IPS DF 19.7 (cell line): Measurements from ENCODE around the gene DAAM1.

Experiments used
- DNase-seq: peaks from one replicate; pipeline ENCODE4 v3.0.0-alpha.2; 2013; ENCODE audit warnings: low read depth, low spot score

DAAM1 gene

DNA sequence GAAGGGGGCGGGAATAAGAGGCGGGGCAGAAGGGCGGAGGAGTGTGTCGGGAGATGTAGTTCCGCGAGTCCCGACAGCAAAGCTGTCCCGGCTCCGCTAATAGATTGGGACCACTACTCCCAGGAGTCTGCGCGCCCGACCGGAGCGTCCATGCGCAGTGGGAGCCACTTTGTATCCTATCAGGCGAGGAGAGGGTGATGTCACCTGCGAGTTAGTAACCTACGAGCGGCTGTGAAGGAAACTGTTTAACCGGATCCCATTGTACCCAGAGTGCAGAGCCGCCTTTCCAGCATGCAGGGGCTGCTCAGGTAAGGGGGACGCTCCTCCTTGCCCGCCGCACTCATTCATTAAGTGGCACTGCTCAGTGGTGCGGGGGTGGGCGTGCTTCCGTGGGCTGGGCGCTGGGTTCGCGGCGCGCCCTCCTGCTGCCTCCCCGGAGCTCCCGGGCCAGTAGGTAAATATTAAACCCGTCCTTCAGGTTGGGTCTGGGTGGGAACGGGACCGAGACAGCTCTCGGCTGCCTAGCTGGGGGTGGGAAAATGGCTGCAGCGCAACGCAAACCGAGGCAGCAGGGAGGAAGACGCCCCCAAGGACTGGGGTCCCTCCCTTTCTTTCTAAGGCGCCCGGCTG is at the start of gene DAAM1:
DAAM1 (plus strand) TSS at position 207 of the 630 bp plus-strand sequence. CDS start 74,811 bp downstream, outside the sequence.
- DNase-seq = peak; percentile 96

DNA sequence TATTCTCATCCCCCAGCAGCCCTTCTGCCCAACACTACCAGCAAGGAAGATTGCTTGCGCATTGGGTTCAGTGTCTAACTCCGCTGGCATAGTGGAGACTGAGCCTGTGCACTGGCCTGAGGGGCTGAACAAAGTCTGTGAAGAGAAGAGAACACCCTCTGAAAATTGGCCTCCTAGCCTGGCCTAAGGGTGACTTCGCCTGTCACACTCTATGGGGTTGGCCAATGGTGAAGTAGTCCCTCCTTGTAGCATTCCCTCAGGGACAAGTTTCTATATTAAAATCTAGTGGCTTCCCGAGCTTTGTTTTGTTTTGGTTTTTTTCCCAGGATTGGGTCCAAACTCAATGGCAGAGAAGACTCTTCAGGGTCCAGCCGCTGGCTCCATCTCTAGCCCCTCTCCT is 49.1 kb upstream of the DAAM1 start:
- DNase-seq = no peak

DNA sequence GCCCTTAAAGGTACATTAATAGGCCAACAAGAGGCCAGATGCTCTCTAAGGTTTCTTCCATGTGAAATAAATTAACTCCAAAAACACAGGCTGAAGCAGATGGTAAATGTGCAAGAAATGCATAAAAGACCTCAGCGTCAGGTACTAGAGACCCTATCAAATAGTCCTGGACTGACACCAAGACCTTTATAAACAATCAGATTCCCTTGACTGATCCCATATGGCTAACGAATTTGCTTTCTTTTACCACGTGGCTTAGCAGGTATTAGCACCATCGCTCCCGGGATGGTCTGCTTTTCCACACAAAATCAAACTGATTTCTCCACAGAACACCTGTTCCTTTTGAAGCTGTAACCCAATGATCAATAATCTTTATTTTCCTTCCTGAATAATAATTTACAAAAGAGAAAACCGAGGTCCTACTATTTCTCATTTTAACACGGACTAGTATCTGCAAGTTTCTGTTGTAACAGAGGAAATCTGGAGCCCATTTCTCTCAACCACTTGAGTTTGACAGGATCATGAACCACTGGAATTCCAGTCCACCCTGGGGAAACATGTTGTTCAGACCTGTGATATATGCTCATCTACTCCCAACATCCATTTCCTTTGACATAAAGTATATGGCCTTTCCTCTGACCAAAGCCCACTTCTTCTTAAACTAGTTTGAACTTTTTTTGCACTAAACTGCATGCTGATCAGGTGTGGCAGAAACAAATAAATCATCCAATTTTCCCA is 48.2 kb upstream of the DAAM1 start:
- no peak for DNase-seq

DNA sequence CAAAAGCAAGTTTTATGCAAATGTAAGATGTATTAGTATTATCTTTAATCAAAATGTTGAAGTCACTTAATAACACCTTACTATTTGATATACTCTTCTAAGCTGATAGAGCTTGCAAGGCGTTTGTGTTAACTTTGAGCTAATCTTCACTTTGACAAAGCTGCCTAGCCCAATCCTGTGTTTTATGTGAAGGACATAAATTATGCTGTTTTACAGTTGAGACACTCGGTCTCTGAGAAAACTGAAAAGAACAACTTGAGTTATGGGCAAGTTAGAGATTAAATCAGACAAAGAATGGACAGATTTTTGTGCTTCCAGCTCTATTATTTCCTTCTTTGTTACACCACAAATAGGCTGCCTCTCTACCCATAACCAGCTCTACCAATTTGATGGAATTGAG is 42.0 kb upstream of the DAAM1 start:
- no peak for DNase-seq

DNA sequence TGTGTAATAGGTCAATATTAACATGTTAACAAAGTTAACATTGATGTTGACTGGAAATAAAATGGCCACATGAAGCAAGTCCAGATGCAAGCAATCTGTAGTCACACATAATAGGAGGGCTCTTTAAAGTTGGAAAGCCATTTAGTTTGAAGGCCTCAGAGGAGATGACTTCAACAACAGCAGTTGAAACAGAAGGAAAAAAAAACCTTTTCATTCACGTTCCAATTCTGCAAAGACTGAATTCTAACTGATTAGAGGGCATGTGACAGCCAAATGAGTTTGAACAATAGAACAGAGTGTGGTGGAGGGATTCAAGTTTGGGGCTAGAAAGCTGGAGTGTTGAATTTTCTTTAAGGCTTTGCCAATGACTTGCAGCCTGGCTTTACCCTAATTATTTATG is 41.5 kb upstream of the DAAM1 start:
- no peak for DNase-seq

DNA sequence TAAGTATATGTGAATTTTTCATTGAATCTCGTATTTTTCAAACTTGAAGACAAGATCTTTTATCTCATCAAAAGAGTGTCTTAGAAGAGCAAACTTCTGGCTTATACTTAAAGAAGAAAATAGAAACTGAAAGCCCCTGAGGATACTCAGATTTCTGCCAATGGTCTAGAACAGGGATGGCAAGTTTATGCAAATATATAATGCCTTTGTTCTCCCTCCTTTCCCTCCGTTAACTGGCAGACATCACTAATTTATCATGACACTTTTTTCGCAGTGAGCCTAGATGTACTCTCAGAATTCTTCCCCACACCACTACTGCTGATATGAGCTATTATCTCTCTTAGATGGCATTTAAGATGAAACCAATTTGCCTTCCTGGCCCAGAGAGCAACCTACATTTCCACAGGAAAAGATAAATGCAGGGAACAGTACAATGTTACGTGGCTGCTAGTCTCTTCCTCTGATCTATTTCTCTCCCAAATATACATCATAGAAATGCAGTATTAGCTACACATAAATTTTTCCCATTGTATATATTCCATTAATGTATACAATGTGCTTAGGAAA is 40.0 kb upstream of the DAAM1 start:
- DNase-seq = no peak

DNA sequence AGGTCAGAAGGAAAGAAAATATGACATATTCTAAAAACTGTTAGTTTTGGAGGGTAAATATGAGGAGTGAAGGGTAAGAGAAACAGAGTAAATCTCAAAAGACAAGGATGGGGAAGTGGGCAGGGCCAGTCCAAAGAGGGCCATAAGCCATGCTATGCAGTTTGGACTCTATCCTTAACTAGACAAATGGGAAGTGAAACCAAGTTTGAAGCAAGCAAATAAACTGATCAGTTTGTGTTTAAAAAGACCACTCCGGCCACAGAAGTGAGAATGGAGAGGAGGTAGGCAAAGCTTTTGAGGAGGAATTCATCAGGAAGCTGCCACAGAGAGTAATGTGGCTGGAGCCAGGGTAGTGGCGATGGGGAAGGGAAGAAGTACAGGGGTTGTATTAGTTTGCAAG is 37.5 kb upstream of the DAAM1 start:
- DNase-seq = no peak

DNA sequence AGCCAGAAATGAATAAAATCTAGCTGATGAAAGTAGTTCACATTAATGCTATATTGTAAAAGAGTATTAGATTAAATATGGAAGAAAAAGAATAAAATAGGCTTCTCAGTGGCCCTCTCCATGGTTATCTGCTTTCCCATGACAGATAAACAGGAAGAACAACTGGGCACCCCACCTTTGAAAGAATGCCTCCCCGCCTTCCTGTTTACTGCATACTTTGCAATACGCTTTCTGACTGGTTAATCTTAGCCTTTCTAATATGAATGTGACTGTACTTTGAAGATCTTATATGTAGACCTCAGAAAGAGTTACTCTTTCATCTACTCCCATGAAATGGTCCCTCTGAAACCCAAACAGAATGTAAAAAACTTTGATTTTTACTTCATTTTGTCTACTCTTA is 34.1 kb upstream of the DAAM1 start:
- DNase-seq = no peak

DNA sequence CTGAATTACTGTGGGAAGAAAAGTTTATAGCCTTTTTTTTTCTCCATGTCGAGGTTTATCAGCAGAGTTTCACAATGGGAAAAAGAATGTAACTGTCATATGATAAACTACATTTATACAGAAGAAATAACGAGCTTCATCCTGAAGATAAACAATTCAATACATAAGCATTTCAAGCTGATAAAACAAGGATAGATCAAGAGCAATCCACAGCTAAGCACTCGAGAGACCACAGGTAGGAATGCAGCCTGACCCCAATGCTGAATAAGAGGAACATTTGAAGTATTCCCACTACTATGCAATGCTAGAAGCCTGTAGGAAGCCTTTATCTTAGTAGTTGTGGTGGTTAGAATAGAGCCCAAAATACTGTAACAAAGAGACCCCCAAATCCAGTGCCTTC is 32.6 kb upstream of the DAAM1 start:
- DNase-seq = no peak

DNA sequence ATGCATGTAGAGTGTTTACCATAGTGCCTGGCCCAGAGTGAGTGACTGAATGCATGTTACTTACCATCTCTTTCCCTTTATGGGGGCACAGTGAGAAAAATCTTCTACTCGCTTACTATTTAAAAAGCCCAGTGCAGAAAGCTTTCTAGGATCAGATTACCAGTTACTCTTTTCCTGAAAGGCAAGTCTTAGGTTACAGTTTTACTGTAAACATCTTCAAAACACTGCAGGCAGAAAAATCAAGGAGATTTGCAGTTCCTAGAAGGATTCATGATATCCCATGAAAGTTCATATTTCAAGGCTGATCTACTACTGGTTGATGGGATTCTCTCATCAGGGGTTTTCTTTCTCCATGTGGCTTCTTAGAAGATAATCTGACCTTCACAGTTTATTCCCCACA is 29.3 kb upstream of the DAAM1 start:
- no peak for DNase-seq

DNA sequence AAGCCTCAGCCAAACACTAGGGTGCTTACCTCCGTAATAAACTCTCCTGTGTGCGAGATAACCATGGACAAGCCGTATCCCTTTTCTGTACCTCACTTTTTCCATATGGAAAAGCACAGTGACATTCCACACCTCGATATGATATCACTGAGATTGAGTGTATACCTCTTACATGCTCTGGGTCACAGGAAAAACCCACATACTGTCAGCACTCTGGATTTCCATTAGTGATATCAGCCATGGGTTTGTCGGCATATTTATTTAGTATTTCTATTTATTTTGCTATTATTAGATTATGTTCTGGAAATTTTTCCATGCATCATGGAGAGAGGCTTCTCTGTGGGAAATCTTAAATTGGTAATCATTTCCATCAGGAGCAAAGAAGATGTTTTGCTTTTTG is 28.0 kb upstream of the DAAM1 start:
- DNase-seq = no peak

DNA sequence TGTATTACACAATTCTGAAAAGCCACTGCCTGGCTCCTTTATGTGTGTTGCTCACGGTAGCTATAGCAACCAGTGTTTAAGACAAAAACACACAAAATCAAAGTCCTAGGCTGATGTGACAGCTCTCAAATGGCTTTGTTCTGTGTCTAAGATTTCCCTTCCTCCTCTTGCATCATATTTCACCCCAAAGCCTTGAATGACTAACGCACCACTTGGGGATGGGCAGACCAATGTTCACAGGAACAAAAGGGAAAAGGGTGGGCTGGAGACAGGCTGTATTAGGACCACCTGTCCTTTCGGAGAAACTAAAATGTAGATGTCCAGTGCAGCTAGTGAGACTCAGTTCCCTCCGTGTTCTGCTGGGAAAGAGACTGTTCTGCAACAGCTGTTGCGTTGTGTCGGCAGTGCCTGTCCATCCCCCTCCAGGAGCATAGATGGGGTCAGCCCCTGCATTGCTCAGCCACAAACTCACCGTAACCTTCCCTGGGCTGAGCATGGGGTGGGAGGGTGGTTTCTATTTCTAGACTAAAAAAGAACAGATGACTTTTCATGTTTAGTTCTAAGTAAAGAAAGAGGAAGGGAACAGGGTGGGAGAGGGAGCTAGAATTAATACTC is 26.8 kb upstream of the DAAM1 start:
- DNase-seq = no peak

DNA sequence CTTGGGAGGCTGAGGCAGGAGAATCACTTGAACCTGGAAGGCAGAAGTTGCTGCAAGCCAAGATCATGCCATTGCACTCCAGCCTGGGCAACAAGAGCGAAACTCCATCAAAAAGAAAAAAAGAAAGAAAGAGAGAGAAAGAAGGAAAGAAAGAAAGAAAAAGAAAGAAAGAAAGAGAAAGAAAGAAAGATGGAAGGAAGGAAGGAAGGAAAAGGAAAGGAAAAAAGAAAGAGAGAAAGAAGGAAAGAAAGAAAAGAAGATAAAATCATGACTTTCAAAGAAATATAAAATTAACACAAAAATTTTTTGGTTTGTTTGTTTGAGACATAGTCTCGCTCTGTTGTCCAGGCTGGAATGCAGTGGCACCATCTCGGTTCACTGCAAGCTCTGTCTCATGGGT is 22.2 kb upstream of the DAAM1 start:
- no peak for DNase-seq

DNA sequence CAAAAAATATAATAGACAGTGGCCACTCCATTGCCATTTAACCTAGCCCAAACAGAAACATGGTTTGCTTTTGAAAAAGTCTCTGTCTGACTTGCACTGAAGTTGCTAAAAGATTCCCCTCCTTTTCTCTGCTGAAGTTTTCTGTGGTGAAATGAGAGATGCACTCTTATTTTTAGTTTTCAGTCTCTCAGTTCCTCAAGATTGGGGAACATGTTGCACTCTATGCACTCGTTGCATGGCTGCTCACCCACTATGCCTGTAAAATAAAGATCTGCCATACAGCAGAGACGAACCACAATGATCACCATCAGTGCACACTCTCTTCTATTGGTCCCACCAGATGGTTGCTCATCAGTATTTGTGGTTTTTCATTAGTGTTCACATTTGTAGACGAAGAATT is 13.1 kb upstream of the DAAM1 start:
- DNase-seq = no peak

DNA sequence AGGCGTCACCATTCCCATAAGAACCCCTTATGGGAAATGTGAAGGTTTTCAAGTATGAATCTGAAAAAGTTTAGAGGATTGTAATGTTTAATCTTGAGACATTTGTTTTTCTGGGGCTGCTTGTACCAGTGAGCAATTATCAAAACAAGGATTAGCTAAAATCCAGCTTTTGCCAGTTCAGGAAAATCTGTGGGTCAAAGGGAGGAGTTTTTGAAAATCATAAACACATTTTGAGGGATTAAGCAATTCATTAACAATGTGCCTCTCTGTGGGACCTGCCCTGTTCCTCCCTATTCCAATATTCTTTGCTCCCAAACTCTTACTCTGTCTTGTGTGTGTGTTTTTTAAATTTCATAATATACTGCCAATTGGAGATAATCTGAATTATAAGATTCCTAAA is 11.7 kb upstream of the DAAM1 start:
- no peak for DNase-seq

DNA sequence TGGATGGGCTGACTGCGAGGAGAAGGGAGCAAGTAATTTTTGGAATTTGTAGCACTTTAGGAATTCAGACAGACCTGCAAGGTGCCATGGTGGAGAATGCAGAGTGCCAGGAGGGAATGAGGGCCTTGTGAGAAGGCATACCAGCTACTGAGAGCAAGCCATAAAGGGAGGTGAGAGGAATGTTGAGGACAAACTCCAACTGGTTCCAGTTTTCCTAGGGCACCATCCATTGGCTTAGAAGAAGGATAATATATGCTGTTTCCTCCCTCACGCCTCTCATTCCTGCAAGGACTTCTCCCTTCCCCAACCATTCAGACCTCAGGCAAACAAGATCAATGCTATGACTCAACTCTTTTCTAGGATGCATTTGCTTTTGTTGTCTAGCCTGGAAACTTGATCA is 11.2 kb upstream of the DAAM1 start:
- peak; percentile 77 for DNase-seq

DNA sequence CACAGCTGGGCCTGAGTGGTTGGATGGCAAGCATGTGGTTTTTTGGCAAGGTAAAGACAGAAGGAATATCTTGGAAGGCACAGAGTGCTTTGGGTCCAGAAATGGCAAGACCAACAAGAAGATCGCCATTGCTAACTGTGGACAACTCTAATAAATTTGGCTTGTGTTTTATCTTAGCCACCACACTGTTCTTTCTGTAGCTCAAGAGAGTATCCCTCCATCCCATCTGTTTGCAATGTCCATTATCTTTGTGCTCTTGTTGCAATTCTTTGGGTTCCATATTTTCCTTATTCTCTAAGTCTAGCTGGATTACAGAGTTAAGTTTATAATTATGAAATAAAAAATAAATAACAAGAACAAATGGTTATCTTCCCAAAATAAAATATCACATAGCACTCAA is 6.7 kb upstream of the DAAM1 start:
- no peak for DNase-seq

DNA sequence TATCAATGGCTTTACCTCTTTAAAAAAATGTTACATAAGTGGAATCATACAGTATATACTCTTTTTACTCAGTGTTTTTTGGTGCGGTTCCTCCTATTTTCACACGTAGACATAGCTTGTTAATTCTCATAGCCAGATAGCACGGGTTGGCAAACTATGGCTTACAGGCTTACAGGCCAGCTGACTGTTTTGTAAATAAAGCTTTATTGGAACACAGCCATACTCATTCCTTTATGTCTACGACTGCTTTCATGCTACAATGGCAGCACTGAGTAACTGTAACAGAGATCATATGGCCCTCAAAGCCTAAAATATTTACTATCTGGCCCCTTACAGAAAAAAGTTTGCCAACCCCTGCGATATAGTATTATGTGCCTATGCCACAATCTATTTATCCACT is 5.8 kb upstream of the DAAM1 start:
- no peak for DNase-seq

DNA sequence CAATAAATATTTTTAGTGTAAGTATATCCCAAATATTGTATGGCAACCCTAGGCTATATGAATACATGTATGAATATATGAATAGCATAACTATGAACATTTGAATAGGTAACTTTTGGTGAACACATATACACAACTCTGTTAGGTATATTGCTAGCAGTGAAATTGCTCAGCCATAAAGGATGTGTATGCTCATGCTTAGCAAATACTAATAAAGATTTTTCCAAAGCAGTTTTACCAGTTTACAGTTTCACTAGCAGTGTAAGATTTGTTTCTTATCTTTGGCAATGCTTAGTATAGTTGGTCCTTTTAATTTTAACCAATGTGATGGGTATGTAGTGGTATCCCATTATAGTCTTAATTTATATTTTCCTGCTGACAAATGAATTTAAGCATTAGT is 5.3 kb upstream of the DAAM1 start:
- DNase-seq = no peak

DNA sequence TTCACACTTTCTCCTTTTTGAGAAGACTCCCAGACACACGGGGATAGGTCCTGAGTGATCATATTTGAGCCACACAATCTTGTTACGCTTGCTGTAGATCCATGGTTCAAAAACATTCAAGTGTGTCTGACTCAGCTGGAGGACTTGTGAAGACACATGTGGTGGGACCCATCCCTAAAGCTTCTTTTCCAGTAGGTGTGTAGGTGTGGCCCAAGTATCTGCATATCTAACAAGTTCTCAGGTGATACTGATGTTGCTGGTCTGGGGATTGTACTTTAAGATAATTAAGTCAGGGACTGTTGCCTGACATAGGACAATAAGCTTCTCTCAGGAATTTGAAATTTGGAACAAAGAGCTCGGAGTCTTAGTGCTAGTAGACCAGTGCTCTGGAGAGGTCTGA is 4.1 kb upstream of the DAAM1 start:
- DNase-seq = no peak

DNA sequence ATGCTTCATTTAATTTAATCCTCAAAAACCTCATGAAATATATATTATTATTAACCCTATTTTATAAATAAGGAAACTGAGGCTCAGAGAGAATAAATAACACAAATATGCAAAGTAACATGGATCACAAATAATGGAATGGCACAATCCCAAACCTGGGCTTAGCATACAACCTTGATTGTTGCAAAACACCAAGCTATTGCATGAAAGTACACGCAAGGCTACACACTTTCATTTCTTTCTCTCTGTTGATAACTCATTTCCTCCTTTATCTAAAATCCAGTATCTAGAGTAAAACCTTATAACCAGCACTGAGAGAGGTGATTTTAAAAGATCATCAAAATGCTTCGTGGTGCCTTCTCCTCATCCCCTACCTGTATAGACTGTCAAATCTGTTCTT is 2.8 kb upstream of the DAAM1 start:
- DNase-seq = no peak

DNA sequence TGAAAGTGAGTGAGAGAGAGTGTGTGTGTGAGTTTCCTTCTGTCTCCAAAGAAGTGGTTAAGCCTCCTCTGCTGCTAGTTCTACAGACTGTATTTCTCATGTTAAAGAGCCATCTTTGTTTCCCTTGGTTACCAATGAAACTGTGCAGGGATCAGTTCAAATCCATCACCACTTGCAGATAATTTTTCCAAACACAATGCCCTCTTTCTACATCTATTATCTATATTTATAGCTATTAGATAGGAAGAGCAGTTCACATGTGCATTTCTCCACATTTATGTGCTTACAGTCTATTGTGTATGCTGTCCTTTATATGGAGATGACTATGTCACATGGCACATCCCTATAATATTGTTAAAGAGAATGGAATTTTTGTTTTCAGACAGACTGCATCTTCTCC is 2.2 kb upstream of the DAAM1 start:
- no peak for DNase-seq

DNA sequence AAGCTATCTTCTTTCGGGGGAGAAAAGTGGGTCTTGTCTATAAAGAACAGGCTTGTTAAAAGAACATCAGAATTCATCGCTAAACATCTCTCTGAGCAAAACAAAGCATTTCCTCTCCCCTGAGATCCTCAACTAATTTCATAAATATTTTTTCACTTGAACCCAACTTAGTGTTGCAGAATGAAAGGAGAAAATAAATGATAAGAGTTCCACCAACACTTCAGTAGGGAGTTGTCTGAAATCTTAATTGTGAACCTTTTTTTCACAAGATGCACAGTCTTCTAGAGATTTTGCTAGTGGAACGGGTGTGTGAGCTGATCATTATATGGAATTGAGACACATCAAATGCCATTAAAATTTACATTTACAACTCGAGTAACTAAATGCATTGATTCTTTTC is 1.3 kb upstream of the DAAM1 start:
- no peak for DNase-seq
